HG03432 (cell line): ENCODE data around the gene CAPRIN1.

Experiments
- ATAC-seq: cut with Tn5 transposase; IDR thresholded peaks from one replicate; pipeline ENCODE4 v1.9.1; 2021; ENCODE audit warnings: mild to moderate bottlenecking, moderate library complexity; ENCODE audit not compliant: unreplicated experiment

Gene CAPRIN1, protein sequence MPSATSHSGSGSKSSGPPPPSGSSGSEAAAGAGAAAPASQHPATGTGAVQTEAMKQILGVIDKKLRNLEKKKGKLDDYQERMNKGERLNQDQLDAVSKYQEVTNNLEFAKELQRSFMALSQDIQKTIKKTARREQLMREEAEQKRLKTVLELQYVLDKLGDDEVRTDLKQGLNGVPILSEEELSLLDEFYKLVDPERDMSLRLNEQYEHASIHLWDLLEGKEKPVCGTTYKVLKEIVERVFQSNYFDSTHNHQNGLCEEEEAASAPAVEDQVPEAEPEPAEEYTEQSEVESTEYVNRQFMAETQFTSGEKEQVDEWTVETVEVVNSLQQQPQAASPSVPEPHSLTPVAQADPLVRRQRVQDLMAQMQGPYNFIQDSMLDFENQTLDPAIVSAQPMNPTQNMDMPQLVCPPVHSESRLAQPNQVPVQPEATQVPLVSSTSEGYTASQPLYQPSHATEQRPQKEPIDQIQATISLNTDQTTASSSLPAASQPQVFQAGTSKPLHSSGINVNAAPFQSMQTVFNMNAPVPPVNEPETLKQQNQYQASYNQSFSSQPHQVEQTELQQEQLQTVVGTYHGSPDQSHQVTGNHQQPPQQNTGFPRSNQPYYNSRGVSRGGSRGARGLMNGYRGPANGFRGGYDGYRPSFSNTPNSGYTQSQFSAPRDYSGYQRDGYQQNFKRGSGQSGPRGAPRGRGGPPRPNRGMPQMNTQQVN

DNA sequence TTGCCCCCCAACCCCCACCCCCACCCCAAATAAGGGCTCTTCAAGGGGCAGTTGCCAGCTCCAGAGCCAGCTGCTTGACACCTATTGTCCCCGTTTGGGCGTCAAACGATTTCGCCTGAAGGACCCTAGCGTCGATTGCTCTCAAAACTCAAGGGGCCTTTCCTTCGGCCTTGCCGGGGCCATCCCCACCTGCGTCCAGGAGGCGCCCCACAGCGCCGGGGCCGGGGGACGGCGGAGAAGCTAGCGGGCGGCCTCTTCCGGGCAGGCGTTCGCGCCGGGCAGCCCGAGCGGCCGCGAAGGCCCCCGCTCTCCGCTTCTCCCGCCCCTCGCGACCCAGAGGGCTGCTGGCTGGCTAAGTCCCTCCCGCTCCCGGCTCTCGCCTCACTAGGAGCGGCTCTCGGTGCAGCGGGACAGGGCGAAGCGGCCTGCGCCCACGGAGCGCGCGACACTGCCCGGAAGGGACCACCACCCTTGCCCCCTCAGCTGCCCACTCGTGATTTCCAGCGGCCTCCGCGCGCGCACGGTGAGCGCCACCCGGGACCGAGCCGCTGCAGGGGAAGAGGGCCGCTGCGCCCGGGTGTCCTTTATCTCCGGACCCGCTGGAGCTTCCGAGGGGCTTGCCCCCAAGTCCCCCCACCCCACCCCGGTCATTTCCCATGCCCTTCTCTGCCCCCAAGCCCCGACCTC, at the start of gene CAPRIN1:
Gene CAPRIN1 (plus strand): TSS at position 383 of the 687 bp plus-strand sequence. CDS start 690 bp downstream, outside the sequence.
- peak; percentile 74 for ATAC-seq

DNA sequence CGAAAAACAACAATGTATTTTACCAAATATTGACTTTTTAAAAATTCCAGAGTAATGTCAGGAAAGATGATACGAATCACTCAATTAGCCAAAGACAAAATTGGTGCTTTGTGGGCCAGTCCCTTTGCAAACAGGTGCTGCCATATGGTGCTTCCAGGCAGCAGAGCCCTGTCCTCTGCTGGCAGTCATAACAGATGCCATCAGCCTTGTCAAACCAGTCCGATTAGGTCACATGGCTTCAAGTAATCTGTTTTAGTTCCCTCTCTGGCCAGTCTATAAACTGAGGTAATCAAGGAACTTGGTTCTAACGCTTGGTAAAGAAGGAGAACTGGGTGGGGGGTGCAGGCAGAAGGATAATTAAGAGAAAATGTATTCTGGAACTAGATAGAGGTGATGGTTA, 49.1 kb upstream of the CAPRIN1 start:
- ATAC-seq = no peak

DNA sequence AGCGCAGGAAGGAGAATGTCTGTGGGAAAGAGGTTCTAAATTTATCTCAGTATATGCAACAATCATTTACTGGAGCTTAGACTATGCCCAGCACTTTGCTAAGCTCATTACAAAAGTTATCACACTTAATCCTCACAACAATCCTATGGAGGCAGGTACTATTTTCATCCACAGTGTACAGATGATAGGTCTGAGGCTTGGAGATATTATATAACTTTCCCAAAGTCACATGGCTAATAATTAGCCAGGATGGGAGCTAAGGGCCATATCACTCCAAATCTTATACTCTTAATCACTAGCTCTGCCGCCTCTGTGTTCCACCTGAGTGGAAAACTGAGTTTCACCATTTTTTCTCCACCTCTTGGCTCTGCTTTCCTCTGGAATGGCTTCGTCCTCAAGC, 47.3 kb upstream of the CAPRIN1 start:
- ATAC-seq = no peak

DNA sequence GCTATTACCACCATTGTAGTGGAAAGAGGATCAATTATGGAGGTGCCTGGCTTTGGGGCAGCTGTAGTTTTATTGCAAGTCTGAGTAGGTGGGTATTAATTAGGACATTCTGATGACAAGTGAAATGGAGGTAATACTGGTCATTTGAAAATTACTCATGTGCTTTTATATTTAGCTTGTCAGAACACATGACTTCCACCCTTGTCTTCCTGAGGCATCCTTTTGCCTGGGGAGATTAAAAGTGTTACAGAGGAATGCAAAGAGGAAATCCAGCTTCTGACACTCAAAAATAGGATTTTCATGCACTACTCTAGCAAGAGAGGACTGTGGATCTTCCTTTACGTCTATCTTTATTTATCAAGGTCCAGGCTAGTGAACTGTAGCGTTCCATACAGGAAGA, 44.7 kb upstream of the CAPRIN1 start:
- ATAC-seq = no peak

DNA sequence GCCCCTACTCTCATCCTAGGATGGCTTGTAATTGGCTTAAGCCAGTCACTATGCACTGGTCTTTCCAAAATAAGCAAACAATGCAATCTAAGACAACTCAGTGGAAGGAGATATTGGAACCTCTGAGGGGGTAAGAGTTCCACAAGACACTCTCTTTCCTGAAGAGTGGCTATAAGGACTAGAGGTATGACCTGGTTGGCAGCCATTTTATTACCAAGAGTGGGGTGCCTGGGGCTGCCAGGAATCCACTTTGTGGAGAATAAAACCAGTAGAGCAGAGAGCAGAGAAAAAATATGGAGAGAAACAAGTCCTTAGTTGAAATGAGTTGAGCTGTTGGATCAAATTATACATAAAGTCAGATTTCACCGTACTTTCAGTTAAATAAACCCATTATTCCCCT, 38.8 kb upstream of the CAPRIN1 start:
- no peak for ATAC-seq

DNA sequence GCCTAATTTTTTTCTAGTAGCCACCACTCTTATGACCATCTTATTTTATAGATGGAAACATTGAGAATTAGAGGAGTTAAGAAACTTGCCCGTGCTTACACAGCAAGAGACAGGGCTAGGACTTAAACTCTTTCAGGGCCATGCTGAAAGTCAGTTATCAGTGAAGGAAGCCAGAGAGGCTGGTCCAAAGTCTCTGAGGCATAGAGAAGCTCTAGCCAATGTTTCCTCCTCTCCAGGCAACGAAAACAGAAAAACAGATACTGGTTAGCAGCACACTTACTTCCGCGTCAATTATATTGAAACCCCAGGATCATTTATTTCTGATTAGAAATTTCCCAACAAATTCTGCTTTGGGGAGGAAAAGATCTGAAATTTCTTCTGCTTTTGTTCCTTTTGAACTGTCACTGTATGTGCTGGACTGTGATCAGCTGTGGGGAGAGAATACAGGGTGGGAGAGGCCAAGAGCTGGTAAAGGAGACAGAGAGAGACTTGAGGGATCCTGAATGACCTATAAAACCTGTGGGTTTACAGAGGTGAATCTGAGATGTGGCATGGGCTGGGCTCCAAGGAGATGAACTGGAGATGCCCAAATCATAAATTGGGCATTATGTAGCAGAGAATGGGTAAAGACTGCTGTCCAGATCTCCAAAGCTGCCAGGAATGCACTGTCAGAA, 37.5 kb upstream of the CAPRIN1 start:
- no peak for ATAC-seq

DNA sequence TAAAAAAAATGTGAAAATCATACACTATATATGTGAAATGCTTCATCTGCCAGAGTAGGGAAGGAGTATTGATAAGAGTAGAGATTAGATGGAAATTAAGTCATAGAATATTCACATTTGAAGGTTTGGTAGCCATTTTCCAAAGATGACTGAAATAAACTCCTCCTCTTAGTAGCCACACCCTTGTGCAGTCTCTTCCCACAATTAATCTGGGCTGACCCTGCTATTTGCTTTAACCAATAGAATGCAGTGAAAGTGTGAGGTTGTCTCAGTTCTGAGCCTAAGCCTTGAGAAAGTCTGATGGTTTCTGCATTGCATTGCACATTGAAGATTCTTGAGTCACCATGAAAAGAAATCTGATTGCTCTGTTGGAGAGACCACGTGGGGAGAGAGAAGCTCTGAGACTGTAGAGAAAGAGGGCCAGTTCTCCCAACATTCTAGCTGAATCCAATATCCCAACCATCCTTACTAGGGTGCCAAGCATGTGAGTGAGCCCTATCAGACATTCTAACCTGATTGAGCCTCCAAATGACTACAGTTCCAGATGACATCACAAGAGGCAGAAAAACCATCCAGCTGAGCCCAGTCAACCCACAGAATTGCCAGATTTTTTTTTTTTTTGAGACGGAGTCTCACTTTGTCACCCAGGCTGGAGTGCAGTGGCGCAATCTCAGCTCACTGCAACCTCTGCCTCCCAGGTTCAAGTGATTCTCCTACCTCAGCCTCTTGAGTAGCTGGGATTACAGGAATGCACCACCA, 29.4 kb upstream of the CAPRIN1 start:
- ATAC-seq = no peak

DNA sequence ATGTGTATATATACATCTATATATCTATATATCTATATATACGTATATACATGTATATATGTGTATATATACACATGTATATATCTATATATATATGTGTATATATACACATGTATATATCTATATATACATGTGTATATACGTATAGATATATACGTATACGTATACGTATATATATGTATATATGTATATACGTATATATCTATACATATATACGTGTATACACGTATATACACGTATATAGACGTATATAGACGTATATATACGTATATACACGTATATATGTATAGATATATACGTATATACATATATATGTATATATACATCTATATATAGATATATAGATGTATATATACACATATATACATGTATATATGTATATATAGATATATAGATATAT, 25.1 kb upstream of the CAPRIN1 start:
- ATAC-seq = no peak

DNA sequence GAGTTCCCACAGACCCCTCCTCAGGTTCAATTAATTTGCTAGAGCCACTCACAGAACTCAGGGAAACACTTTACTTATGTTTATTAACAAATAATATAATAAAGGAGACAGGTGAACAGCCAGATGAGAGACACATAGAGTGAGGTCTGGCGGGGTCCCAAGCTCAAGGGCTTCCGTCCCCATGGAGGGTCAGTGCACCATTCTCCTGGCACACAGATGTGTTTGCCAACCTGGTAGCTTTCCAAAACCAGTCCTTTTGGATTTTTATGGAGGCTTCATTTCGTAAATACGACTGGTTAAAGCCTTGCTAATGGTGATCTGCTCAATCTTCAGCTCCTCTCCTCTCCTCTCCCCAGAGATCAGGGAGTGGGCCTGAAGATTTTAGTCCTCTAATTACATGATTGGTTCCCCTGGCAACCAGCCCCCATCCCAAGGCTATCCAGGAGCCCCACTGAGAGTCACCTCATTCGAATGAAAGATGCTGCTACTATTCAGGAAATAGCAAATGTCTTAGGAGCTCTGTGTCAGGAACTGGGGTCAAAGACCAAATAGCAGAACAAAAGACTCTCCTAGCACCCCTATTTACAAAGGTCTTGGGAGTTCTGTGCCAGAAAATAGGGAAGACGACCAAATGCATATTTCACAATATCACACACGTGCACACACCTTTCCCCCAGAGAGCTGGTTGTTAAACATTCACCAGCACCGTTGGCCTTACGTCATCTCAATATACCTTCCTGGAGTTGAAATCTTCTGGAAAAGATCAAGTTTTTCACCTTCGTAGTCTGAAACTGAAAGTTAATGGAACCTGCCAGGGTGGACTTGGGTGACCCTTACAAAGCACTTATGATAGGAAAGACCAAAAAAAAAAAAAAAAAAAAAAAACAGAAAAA, 23.8 kb upstream of the CAPRIN1 start:
- no peak for ATAC-seq

DNA sequence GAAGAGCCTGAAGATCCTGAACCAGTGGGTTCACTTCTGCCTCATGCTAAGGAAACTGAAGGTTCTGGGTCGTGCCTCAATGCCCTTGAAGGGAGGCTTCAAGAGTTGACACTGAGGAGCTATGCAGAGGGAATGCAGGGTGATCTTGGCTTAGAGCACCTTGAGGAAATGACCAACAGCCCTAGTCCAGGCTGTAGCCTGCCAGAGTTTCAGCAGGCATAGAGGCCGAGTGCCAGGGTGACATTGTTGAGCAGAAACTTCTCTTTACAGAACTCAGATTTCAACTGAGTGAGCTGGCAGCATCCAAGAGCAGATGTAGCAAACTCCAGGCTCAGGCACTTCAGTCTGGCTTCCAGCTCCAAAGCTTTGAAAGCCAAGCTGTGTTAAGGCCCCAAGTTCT, 23.1 kb upstream of the CAPRIN1 start:
- ATAC-seq = no peak

DNA sequence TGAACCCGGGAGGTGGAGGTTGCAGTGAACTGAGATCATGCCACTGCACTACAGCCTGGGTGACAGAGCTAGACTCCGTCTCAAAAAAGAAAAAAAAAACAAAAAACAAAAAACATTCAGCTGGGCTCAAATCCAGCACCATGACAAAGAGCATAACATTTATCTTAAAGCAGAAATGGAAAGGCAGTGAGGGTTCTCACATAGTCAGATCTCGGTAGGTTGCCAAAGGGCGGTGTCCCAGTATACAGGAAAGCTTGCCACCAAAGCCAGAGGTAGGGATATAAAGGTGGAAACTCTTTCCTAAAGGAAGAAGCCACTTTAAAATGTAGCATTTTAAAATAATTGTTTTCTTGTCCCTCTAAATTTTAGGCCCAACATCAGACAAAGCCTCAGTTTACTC, 22.4 kb upstream of the CAPRIN1 start:
- no peak for ATAC-seq

DNA sequence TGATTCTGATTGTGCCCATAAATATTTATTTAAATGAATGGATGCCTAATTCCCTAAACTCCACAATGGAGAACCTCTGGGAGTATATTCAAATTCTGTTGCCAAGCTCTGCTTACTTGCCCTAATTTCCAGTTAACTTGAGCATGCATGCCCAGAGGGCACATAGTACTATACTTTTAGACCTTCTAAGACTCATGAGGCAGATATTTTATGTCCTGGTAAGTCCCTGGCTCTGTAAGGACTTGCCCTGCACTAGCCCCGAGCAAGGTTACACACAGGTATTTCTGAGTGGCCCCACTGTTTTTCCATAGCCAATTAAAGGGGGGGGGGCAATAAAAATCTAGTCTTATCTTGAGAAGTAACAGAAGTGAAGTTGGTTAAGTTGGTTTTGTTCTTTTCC, 21.1 kb upstream of the CAPRIN1 start:
- no peak for ATAC-seq

DNA sequence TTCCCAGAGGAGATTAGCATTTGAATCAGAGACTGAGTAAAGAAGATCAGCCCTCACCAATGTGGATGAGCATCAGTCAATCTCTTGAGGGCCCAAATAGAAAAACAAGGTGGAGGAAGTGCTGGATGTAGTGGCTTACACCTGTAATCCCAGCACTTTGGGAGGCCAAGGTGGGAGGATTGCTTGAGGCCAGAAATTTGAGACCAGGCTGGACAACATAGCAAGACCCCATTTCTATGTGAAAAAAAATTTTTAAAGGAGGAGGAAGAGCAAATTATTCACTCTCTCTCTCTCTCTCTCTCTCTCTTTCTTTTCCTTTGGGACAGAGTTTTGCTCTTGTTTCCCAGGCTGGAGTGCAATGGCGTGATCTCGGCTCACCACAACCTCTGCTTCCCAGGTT, 18.1 kb upstream of the CAPRIN1 start:
- no peak for ATAC-seq

DNA sequence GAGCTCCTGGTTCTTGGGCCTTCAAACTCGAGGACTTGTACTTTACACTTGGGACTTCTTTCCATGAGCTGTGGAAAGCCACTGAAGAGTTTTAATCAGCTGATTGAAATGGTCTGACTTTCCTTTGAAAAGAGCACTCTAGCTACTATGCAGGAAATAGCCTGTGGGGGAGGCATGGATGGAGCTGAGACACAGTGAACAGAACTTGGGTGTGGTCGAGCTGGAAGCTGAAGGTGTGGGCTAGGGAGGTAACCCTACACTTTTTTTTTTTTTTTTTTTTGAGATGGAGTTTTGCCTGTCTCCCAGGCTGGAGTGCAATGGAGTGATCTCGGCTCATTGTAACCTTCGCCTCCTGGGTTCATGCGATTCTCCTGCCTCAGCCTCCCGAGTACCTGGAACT, 17.5 kb upstream of the CAPRIN1 start:
- no peak for ATAC-seq

DNA sequence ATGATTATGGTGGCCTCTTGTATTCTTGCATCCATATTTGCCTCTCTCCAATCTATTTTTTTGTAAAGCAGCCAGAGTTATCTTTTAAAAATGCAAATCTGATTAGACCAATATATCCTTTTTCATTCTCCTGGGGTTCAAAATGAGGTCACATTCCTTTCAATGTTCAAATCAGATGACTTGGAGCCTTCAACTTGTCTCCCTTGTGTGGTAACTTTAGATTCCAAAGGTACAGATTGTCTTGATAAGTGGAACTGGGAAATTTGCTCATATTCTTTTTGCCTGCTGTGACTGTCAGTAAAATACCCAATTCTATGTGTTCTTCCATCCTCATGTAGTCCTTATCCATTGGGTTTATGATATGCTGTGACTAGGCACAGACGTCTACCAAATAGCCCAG, 15.1 kb upstream of the CAPRIN1 start:
- no peak for ATAC-seq

DNA sequence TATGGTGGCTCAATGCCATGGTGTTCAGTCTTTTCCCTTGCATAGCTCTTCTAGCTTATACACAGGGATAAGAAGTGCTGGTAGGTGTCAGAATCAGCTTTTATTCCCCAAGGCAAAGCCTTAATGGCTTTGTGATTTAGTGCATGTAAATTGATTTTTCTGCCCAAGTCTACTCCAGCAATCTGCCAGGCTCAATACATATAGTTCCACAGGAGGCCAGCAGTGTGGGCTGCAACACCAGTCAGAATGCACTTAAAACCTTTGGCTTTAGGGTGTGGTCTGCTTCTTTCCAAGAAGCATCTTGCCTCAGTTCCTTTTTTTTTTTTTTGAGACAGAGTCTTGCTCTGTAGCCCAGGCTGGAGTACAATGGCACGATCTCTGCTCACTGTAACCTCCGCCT, 14.5 kb upstream of the CAPRIN1 start:
- ATAC-seq = no peak

DNA sequence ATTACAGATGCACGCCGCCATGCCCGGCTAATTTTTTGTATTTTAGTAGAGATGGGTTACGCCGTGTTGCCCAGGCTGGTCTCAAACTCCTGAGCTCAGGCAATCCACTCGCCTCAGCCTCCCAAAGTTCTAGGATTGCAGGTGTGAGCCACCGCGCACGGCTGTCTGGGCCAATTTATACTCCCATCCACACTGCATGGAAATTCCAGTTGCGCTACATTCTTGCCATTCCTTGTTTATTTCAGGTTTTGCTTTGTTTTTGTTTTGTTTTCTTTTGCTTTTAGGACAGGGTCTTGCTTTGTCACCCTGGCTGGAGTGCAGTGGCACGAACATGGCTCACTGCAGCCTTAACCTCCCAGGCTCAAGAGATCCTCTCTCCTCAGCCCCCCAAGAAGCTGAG, 11.0 kb upstream of the CAPRIN1 start:
- ATAC-seq = no peak

DNA sequence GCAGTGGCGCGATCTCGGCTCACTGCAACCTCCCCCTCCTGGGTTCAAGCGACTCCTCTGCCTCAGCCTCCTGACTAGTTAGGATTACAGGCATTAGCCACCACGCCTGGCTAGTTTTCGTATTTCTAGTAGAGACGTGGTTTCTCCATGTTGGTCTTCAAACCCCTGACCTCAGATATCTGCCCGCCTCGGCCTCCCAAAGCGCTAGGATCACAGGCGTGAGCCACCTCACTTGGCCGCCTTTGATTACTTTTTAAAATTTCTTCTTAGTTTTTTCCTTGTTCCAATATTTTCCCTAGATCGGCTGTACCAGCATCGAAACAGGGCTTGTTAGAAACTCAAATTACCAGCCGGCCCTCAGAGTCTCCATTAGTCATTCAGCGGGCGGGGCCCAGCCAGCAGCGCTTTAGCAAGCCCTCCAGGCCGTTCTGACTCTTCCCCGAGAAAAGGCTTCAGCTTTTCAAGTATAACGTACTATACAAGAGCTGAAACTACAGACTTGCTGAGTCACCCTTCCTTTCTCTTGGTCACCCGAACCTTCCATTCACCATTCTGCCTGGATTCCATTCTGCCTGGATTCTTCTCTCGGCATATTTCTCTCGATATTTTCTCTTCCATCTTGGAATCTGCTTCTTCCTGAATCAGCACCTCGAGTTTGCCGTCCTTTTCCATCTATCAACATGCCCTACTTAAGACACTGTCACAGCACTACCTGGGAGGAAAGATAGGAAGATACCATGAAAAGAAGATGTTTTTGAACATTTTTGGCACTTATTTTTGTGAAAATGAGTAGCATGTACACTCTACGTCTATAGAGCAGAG, 6.7 kb upstream of the CAPRIN1 start:
- no peak for ATAC-seq

DNA sequence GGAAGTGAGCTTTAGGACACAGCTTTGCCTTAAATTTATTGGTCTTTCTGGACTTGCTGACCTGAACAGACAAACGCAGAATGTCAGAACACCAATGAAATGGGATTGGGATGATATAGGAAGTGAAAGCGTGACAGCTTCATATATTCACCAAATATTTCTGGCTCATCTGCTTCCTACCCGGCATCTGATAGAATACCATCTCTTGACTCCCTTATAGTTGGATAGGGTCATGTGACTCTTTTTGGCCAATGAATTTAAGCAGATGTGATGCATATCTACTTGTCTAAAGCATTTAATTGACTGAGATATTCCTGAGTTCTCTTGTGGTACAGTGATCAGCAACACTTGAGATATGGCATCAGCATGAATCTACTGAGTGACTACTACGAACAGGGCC, 2.5 kb upstream of the CAPRIN1 start:
- no peak for ATAC-seq
